SU-DHL-6 (cell line): Measurements from ENCODE around the gene RAMAC.

Experiments used
- H2AFZ ChIP-seq: fragments of 200-600 bp; sonication (generic); 2 replicates; pipeline ENCODE4 v1.6.1; 2014; ENCODE audit warnings: low read depth, mild to moderate bottlenecking, moderate library complexity, mixed read lengths, antibody characterized with exemption, low read length; ENCODE audit not compliant: severe bottlenecking
- H3F3A ChIP-seq: fragments of 200-600 bp; shearing (Covaris generic); 2 replicates; pipeline ENCODE4 v1.6.0; 2016; ENCODE audit warnings: antibody characterized with exemption, mild to moderate bottlenecking; ENCODE audit not compliant: insufficient read depth
- H3K27ac ChIP-seq: fragments of 200-600 bp; sonication (generic); 2 replicates; pipeline ENCODE4 v1.5.1; 2016; ENCODE audit warnings: low read depth, mild to moderate bottlenecking, low read length, moderate library complexity, mixed read lengths
- H3K27me3 ChIP-seq: fragments of 200-600 bp; sonication (generic), shearing (Covaris generic); 2 replicates; pipeline ENCODE4 v1.6.0; 2014; ENCODE audit warnings: mild to moderate bottlenecking, low read length
- H3K36me3 ChIP-seq: fragments of 200-600 bp; sonication (generic); 2 replicates; pipeline ENCODE4 v1.6.1; 2014; ENCODE audit warnings: mild to moderate bottlenecking, low read length, mixed read lengths
- H3K4me2 ChIP-seq: fragments of 300-600, 200-600 bp; shearing (Covaris generic), sonication (generic); 2 replicates; pipeline ENCODE4 v1.6.0; 2014; ENCODE audit warnings: low read length, low read depth, mild to moderate bottlenecking; ENCODE audit not compliant: poor library complexity, severe bottlenecking
- H3K4me3 ChIP-seq: fragments of 200-600 bp; sonication (generic); 2 replicates; pipeline ENCODE4 v1.5.1; 2014; ENCODE audit warnings: antibody characterized with exemption, low read length, mild to moderate bottlenecking, mixed read lengths; ENCODE audit not compliant: insufficient read depth, poor library complexity, severe bottlenecking
- H3K79me2 ChIP-seq: fragments of 200-600 bp; sonication (generic); 2 replicates; pipeline ENCODE4 v1.6.1; 2014; ENCODE audit warnings: mild to moderate bottlenecking, low read length, moderate library complexity; ENCODE audit not compliant: insufficient read depth
- H3K9ac ChIP-seq: fragments of 200-600 bp; sonication (generic); 2 replicates; pipeline ENCODE4 v1.7.0; 2014; ENCODE audit warnings: mild to moderate bottlenecking, low read length
- H3K9me2 ChIP-seq: fragments of 200-600 bp; sonication (generic); replicated peaks from 2 replicates; pipeline ENCODE4 v1.6.1; 2014; ENCODE audit warnings: low read length; ENCODE audit not compliant: insufficient read depth
- H3K9me3 ChIP-seq: fragments of 200-600 bp; sonication (generic); 2 replicates; pipeline ENCODE4 v1.6.1; 2014; ENCODE audit warnings: low read length, mixed read lengths; ENCODE audit not compliant: insufficient read depth
- H4K20me1 ChIP-seq: fragments of 200-600 bp; sonication (generic); 2 replicates; pipeline ENCODE4 v1.6.1; 2014; ENCODE audit warnings: low read depth, mild to moderate bottlenecking, antibody characterized with exemption, low read length, moderate library complexity, mixed read lengths
- EZH2phosphoT487 ChIP-seq: fragments of 200-600 bp; sonication (generic), shearing (Covaris generic); conservative IDR thresholded peaks from 2 replicates; pipeline ENCODE4 v1.6.1; 2018; ENCODE audit warnings: mild to moderate bottlenecking, antibody characterized with exemption, low read length, moderate library complexity, mixed read lengths
- TF ChIP-seq, protein P1 (sequence below): fragments of 200-600 bp; sonication (generic); IDR thresholded peaks from one replicate; pipeline ENCODE4 v1.5.1; 2017; ENCODE audit warnings: antibody characterized with exemption, mild to moderate bottlenecking, low read length, moderate library complexity; ENCODE audit not compliant: insufficient read depth, poor library complexity, severe bottlenecking

Gene RAMAC

GRCh38 chr15:82958638-82959037, 27.4 kb upstream of the RAMAC start:
- H3K9me3 ChIP-seq = no peaks in the 10 kb centered on the region
- TF ChIP-seq, protein P1, sequence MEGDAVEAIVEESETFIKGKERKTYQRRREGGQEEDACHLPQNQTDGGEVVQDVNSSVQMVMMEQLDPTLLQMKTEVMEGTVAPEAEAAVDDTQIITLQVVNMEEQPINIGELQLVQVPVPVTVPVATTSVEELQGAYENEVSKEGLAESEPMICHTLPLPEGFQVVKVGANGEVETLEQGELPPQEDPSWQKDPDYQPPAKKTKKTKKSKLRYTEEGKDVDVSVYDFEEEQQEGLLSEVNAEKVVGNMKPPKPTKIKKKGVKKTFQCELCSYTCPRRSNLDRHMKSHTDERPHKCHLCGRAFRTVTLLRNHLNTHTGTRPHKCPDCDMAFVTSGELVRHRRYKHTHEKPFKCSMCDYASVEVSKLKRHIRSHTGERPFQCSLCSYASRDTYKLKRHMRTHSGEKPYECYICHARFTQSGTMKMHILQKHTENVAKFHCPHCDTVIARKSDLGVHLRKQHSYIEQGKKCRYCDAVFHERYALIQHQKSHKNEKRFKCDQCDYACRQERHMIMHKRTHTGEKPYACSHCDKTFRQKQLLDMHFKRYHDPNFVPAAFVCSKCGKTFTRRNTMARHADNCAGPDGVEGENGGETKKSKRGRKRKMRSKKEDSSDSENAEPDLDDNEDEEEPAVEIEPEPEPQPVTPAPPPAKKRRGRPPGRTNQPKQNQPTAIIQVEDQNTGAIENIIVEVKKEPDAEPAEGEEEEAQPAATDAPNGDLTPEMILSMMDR = no peak
- TF ChIP-seq EZH2phosphoT487 = no peak
- H4K20me1 ChIP-seq = no peaks in the 10 kb centered on the region
- H3K36me3 ChIP-seq = no peaks in the 10 kb centered on the region
- no peaks in the 10 kb centered on the region for H3K27me3 ChIP-seq
- H2AFZ ChIP-seq = no peak overlapping the region
- no peak overlapping the region for H3K4me3 ChIP-seq
- H3K79me2 ChIP-seq = no peaks in the 10 kb centered on the region
- no peak overlapping the region for H3K9ac ChIP-seq
- H3K9me2 ChIP-seq = no peaks in the 10 kb centered on the region
- H3K27ac ChIP-seq = no peak overlapping the region
- no peaks in the 10 kb centered on the region for H3F3A ChIP-seq
- no peak overlapping the region for H3K4me2 ChIP-seq

GRCh38 chr15:82959423-82959822, 26.6 kb upstream of the RAMAC start:
- H3K27me3 ChIP-seq = no peaks in the 10 kb centered on the region
- no peak overlapping the region for H2AFZ ChIP-seq
- TF ChIP-seq, protein P1 = no peak
- no peak for TF ChIP-seq EZH2phosphoT487
- H3K79me2 ChIP-seq = no peaks in the 10 kb centered on the region
- no peaks in the 10 kb centered on the region for H3F3A ChIP-seq
- H4K20me1 ChIP-seq = no peaks in the 10 kb centered on the region
- H3K9me3 ChIP-seq = no peaks in the 10 kb centered on the region
- no peak overlapping the region for H3K4me3 ChIP-seq
- H3K4me2 ChIP-seq = no peak overlapping the region
- H3K9me2 ChIP-seq = no peaks in the 10 kb centered on the region
- H3K9ac ChIP-seq = no peak overlapping the region
- no peak overlapping the region for H3K27ac ChIP-seq
- H3K36me3 ChIP-seq = no peaks in the 10 kb centered on the region

- Histone ChIP-seq H3K27ac (no peak overlapping the region), H3F3A (no peaks in the 10 kb centered on the region), H3K36me3 (no peaks in the 10 kb centered on the region), H3K9me2 (no peaks in the 10 kb centered on the region), H4K20me1 (no peaks in the 10 kb centered on the region), H3K27me3 (no peaks in the 10 kb centered on the region), H3K4me2 (no peak overlapping the region), H3K4me3 (no peak overlapping the region), H2AFZ (no peak overlapping the region), H3K79me2 (no peaks in the 10 kb centered on the region), H3K9me3 (no peaks in the 10 kb centered on the region), H3K9ac (no peak overlapping the region)
- TF ChIP-seq, protein P1 = no peak
- no peak for TF ChIP-seq EZH2phosphoT487
These were observed 25.2 kb upstream of the RAMAC start for GRCh38 chr15:82960766-82961165.
